H9 (cell line): Measurements from ENCODE around the gene MGAT4A. TPM values are rescaled to one million over a fixed set of nuclear protein-coding genes. Genes with fewer than 3 reads are reported as not detected.

ENCODE experiments used
- DNase-seq: peaks from one replicate; pipeline ENCODE4 v3.0.0-alpha.2; 2017
- H2AFZ ChIP-seq: one replicate; pipeline ENCODE4 v1.6.1; 2013; ENCODE audit warnings: mild to moderate bottlenecking, low read length, control low read depth, moderate library complexity
- H2AK5ac ChIP-seq: 2 replicates; pipeline ENCODE4 v1.6.1; 2013; ENCODE audit warnings: low read length, control low read depth, mixed read lengths; ENCODE audit not compliant: insufficient read length
- H2BK120ac ChIP-seq: one replicate; pipeline ENCODE4 v1.6.1; 2013; ENCODE audit warnings: low read depth, mild to moderate bottlenecking, low read length, control low read depth, inconsistent platforms; ENCODE audit not compliant: poor library complexity, severe bottlenecking
- H2BK12ac ChIP-seq: 2 replicates; pipeline ENCODE4 v1.6.1; 2013; ENCODE audit warnings: low read length, control low read depth, mixed read lengths, low read depth; ENCODE audit not compliant: insufficient read length
- H2BK15ac ChIP-seq: 2 replicates; pipeline ENCODE4 v1.6.1; 2013; ENCODE audit warnings: low read depth, low read length, control low read depth
- H2BK20ac ChIP-seq: one replicate; pipeline ENCODE4 v1.6.1; 2013; ENCODE audit warnings: low read depth, mild to moderate bottlenecking, low read length, control low read depth, inconsistent platforms; ENCODE audit not compliant: poor library complexity, severe bottlenecking
- H2BK5ac ChIP-seq: 2 replicates; pipeline ENCODE4 v1.6.1; 2013; ENCODE audit warnings: low read length, control low read depth, mixed read lengths; ENCODE audit not compliant: insufficient read length
- H3K14ac ChIP-seq: 2 replicates; pipeline ENCODE4 v1.6.1; 2013; ENCODE audit warnings: low read length, control low read depth; ENCODE audit not compliant: insufficient read depth
- H3K18ac ChIP-seq: 2 replicates; pipeline ENCODE4 v1.6.1; 2013; ENCODE audit warnings: low read depth, mild to moderate bottlenecking, mixed read lengths, low read length, control low read depth; ENCODE audit not compliant: insufficient read length
- H3K23ac ChIP-seq: 2 replicates; pipeline ENCODE4 v1.6.1; 2013; ENCODE audit warnings: low read length, control low read depth, mixed read lengths, low read depth; ENCODE audit not compliant: insufficient read length
- H3K23me2 ChIP-seq: 2 replicates; pipeline ENCODE4 v1.6.1; 2013; ENCODE audit warnings: low read depth, mild to moderate bottlenecking, mixed read lengths, low read length, control low read depth; ENCODE audit not compliant: insufficient read length, poor library complexity, severe bottlenecking
- H3K27ac ChIP-seq: 2 replicates; pipeline ENCODE4 v1.5.1; 2013; ENCODE audit warnings: low read length, control low read depth, mixed read lengths, low read depth; ENCODE audit not compliant: insufficient read length
- H3K27me3 ChIP-seq: 2 replicates; pipeline ENCODE4 v1.6.1; 2013; ENCODE audit warnings: low read length, control low read depth, inconsistent platforms; ENCODE audit not compliant: insufficient read depth
- H3K4ac ChIP-seq: 2 replicates; pipeline ENCODE4 v1.6.1; 2013; ENCODE audit warnings: low read depth, mild to moderate bottlenecking, control low read depth, inconsistent platforms, low read length, moderate library complexity
- H3K4me1 ChIP-seq: 2 replicates; pipeline ENCODE4 v1.6.1; 2013; ENCODE audit warnings: low read length, control low read depth, inconsistent platforms; ENCODE audit not compliant: insufficient read depth
- H3K4me2 ChIP-seq: 2 replicates; pipeline ENCODE4 v1.6.1; 2013; ENCODE audit warnings: low read length, control low read depth, mixed read lengths; ENCODE audit not compliant: insufficient read length, insufficient read depth
- H3K56ac ChIP-seq: 2 replicates; pipeline ENCODE4 v1.6.1; 2013; ENCODE audit warnings: low read depth, mild to moderate bottlenecking, mixed read lengths, low read length, control low read depth; ENCODE audit not compliant: insufficient read length
- H3K79me1 ChIP-seq: 2 replicates; pipeline ENCODE4 v1.6.1; 2013; ENCODE audit warnings: low read depth, mild to moderate bottlenecking, moderate library complexity, low read length, control low read depth, inconsistent platforms; ENCODE audit not compliant: insufficient read depth, poor library complexity, severe bottlenecking
- H3K79me2 ChIP-seq: 2 replicates; pipeline ENCODE4 v1.6.1; 2013; ENCODE audit warnings: low read length, control low read depth, inconsistent platforms; ENCODE audit not compliant: insufficient read depth
- H3K9ac ChIP-seq: 2 replicates; pipeline ENCODE4 v1.6.1; 2013; ENCODE audit warnings: low read length, control low read depth, mixed read lengths; ENCODE audit not compliant: insufficient read length; ENCODE audit errors: extremely low read depth
- H3K9me3 ChIP-seq: one replicate; pipeline ENCODE4 v1.6.1; 2013; ENCODE audit warnings: low read depth, low read length, inconsistent platforms; ENCODE audit not compliant: control insufficient read depth
- H3T11ph ChIP-seq: one replicate; pipeline ENCODE4 v1.6.1; 2013; ENCODE audit warnings: mild to moderate bottlenecking, low read length, control low read depth, inconsistent platforms
- H4K20me1 ChIP-seq: one replicate; pipeline ENCODE4 v1.6.1; 2013; ENCODE audit not compliant: control insufficient read depth, insufficient read length, insufficient read depth
- H4K5ac ChIP-seq: 2 replicates; pipeline ENCODE4 v1.6.1; 2013; ENCODE audit warnings: low read depth, mild to moderate bottlenecking, mixed read lengths, low read length, control low read depth; ENCODE audit not compliant: insufficient read length
- H4K8ac ChIP-seq: replicated peaks from 2 replicates; pipeline ENCODE4 v1.6.1; 2013; ENCODE audit warnings: low read length, control low read depth, mixed read lengths, low read depth; ENCODE audit not compliant: insufficient read length
- H4K91ac ChIP-seq: 2 replicates; pipeline ENCODE4 v1.6.1; 2013; ENCODE audit warnings: low read depth, mild to moderate bottlenecking, moderate library complexity, mixed read lengths, low read length, control low read depth; ENCODE audit not compliant: insufficient read length
- H3K27ac Mint-ChIP-seq, 3 experiments: 2 replicates in 2 of 3; 3 replicates in 1 of 3; pipeline ENCODE4 v1.8.0; 2020 to 2021; ENCODE audit warnings: mixed read lengths in 3 of 3, mild to moderate bottlenecking in 1 of 3, moderate library complexity in 1 of 3
- H3K27me3 Mint-ChIP-seq: 2 replicates; pipeline ENCODE4 v1.8.0; 2021; ENCODE audit warnings: low read depth, mild to moderate bottlenecking, moderate library complexity, mixed read lengths
- H3K36me3 Mint-ChIP-seq, 3 experiments: 2 replicates in 2 of 3; 3 replicates in 1 of 3; pipeline ENCODE4 v1.8.0; 2020 to 2021; ENCODE audit warnings: low read depth in 3 of 3, mixed read lengths in 3 of 3; ENCODE audit not compliant: insufficient read depth in 1 of 3
- H3K4me1 Mint-ChIP-seq, 2 experiments: 2 replicates each; pipeline ENCODE4 v1.8.0; 2020; ENCODE audit warnings: mixed read lengths in 2 of 2
- H3K4me3 Mint-ChIP-seq, 2 experiments: 2 replicates in 1 of 2; 3 replicates in 1 of 2; pipeline ENCODE4 v1.8.0; 2020 to 2021; ENCODE audit warnings: mild to moderate bottlenecking in 2 of 2, mixed read lengths in 2 of 2, moderate library complexity in 1 of 2
- H3K9me3 Mint-ChIP-seq, 2 experiments: 2 replicates in 1 of 2; 3 replicates in 1 of 2; pipeline ENCODE4 v1.8.0; 2020; ENCODE audit warnings: mild to moderate bottlenecking in 2 of 2, mixed read lengths in 2 of 2, moderate library complexity in 1 of 2
- total RNA-seq: library from RNA; stranded (reverse); gene quantifications from 2 replicates; pipeline ENCODE4 v1.2.1, GENCODE V29; 2021
- TF ChIP-seq, protein P1 (sequence below): fragments of 200-600 bp; sonication (generic); conservative IDR thresholded peaks from 3 replicates; pipeline ENCODE4 v1.8.0; 2021; ENCODE audit warnings: antibody characterized with exemption, mild to moderate bottlenecking

Gene MGAT4A
- total RNA-seq, 1 experiment from 2014 or later: 3.5 TPM

DNA sequence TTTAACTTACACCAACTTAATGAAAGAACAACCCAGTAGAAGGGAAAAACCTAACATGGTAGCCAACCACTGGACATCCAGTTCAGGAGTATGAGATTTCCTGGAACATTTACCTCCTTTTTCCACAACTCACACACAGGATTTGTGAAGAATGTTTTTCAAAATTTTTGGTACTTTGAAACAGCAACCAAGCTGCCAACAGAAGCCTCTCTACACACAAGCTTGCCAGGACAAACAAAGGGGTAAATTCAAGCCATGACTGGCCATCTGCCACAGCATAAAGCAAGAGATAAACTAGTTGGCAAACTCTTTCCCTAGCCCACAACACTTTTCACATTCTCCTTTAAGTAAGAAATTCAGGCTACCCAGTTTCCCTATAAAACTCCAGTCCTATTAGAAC, 21.4 kb downstream of the MGAT4A start:
- H3K79me2 ChIP-seq: no peaks in the 10 kb centered on the region
- H3K4me1 Mint-ChIP-seq: no peaks in the 10 kb centered on the region
- TF ChIP-seq, protein P1, sequence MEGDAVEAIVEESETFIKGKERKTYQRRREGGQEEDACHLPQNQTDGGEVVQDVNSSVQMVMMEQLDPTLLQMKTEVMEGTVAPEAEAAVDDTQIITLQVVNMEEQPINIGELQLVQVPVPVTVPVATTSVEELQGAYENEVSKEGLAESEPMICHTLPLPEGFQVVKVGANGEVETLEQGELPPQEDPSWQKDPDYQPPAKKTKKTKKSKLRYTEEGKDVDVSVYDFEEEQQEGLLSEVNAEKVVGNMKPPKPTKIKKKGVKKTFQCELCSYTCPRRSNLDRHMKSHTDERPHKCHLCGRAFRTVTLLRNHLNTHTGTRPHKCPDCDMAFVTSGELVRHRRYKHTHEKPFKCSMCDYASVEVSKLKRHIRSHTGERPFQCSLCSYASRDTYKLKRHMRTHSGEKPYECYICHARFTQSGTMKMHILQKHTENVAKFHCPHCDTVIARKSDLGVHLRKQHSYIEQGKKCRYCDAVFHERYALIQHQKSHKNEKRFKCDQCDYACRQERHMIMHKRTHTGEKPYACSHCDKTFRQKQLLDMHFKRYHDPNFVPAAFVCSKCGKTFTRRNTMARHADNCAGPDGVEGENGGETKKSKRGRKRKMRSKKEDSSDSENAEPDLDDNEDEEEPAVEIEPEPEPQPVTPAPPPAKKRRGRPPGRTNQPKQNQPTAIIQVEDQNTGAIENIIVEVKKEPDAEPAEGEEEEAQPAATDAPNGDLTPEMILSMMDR: no peak
- no peak overlapping the region for H3K4me3 Mint-ChIP-seq
- H3K9me3 ChIP-seq: no peaks in the 10 kb centered on the region
- H3K4ac ChIP-seq: no peak overlapping the region
- H3K27ac ChIP-seq: no peak overlapping the region
- no peak overlapping the region for H2BK15ac ChIP-seq
- no peaks in the 10 kb centered on the region for H4K20me1 ChIP-seq
- no peak overlapping the region for H3K56ac ChIP-seq
- no peak overlapping the region for H3K4me2 ChIP-seq
- H3K79me1 ChIP-seq: no peaks in the 10 kb centered on the region
- H2AK5ac ChIP-seq: no peak overlapping the region
- no peak overlapping the region for H4K91ac ChIP-seq
- no peak overlapping the region for H2AFZ ChIP-seq
- no peak overlapping the region for H2BK20ac ChIP-seq
- no peak overlapping the region for H3K14ac ChIP-seq
- peaks cover 4% of the 10 kb centered on the region for H3K27me3 Mint-ChIP-seq
- no peak overlapping the region for H4K8ac ChIP-seq
- no peaks in the 10 kb centered on the region for H3K27me3 ChIP-seq
- H2BK120ac ChIP-seq: no peak overlapping the region
- H3K23ac ChIP-seq: no peak overlapping the region
- H2BK12ac ChIP-seq: no peak overlapping the region
- H3K9me3 Mint-ChIP-seq: no peaks in the 10 kb centered on the region
- no peak overlapping the region for H4K5ac ChIP-seq
- H3K23me2 ChIP-seq: no peaks in the 10 kb centered on the region
- no peaks in the 10 kb centered on the region for H3K4me1 ChIP-seq
- no peak for DNase-seq
- no peak overlapping the region for H3K18ac ChIP-seq
- no peak overlapping the region for H2BK5ac ChIP-seq
- no peak overlapping the region for H3K27ac Mint-ChIP-seq
- no peak overlapping the region for H3T11ph ChIP-seq
- no peaks in the 10 kb centered on the region; a peak in 1 of 7 replicates for H3K36me3 Mint-ChIP-seq
- no peak overlapping the region for H3K9ac ChIP-seq
